GM18526 (cell line): ENCODE measurements around the gene SDF2L1.

ENCODE experiments used
- POLR2A ChIP-seq: IDR thresholded peaks from 3 replicates; pipeline ENCODE4 v1.6.1; 2011; ENCODE audit not compliant: insufficient read length; ENCODE audit errors: extremely low read depth

SDF2L1 gene

GRCh38 chr22:21631025-21631424 is 11.1 kb upstream of the SDF2L1 start:
- TF ChIP-seq POLR2A, result no peak

GRCh38 chr22:21632237-21632895 is 9.7 kb upstream of the SDF2L1 start, which contains the start of gene CCDC116:
TSS of gene CCDC116 (plus strand) at chr22:21632760. CDS start at chr22:21633182, 422 bp downstream.
- no peak for TF ChIP-seq POLR2A

- TF ChIP-seq POLR2A, result no peak
These were observed 9.2 kb upstream of the SDF2L1 start for GRCh38 chr22:21632931-21633330.

GRCh38 chr22:21633481-21633880 is 8.6 kb upstream of the SDF2L1 start:
- TF ChIP-seq POLR2A, result no peak

GRCh38 chr22:21634081-21634480 is 8.0 kb upstream of the SDF2L1 start:
- TF ChIP-seq POLR2A, result no peak

- TF ChIP-seq POLR2A, result no peak
These were observed 7.3 kb upstream of the SDF2L1 start for GRCh38 chr22:21634844-21635243.

- TF ChIP-seq POLR2A, result no peak
These were observed 6.2 kb upstream of the SDF2L1 start for GRCh38 chr22:21635771-21636510.

- no peak for TF ChIP-seq POLR2A
These were observed 5.4 kb upstream of the SDF2L1 start for GRCh38 chr22:21636629-21637218.

- TF ChIP-seq POLR2A, result no peak
These were observed 2.7 kb upstream of the SDF2L1 start for GRCh38 chr22:21639359-21639758.

- TF ChIP-seq POLR2A, result no peak
These were observed 1.3 kb upstream of the SDF2L1 start for GRCh38 chr22:21640810-21641209.

GRCh38 chr22:21641417-21641788 is 699 bp upstream of the SDF2L1 start:
- TF ChIP-seq POLR2A, result no peak

GRCh38 chr22:21642584-21643448 is 714 bp downstream of the SDF2L1 start:
- no peak for TF ChIP-seq POLR2A

GRCh38 chr22:21643533-21644357 is 1.6 kb downstream of the SDF2L1 start:
- no peak for TF ChIP-seq POLR2A
